IMR-90 (cell line): ENCODE data around the gene SIK3. TPM values are rescaled to one million over a fixed set of nuclear protein-coding genes. Genes with fewer than 3 reads are reported as not detected.
A peak's percentile ranks its signal among the peaks of the same experiment; 100 is the strongest.

Experiments used
- ATAC-seq: fragments of 200-7000 bp; cut with Tn5 transposase; 2 replicates; pipeline ENCODE4 v1.9.1; 2020; ENCODE audit warnings: low read depth, mild to moderate bottlenecking, moderate library complexity
- BruUV-seq: library from RNA; stranded (reverse); fragments of 400-500 nt; replicated peaks from 2 replicates; lab custom pipeline; 2021; lab: Mats Ljungman, UMichigan
- CTCF ChIA-PET: fragments of 300-600 bp; formaldehyde crosslinking; extraction: SDS; loops from one replicate; lab custom pipeline; 2021; ENCODE audit warnings: antibody characterized with exemption; lab: Yijun Ruan, JAX
- POLR2A ChIA-PET: fragments of 300-600 bp; sonication (Branson Sonifier 250); formaldehyde crosslinking; loops from one replicate; lab custom pipeline; 2022; ENCODE audit warnings: antibody characterized with exemption; ENCODE audit not compliant: unreplicated experiment; lab: Charles Lee
- DNase-seq: peaks from one replicate; pipeline ENCODE4 v3.0.0; 2013
- H2AFZ ChIP-seq: replicated peaks from 2 replicates; pipeline ENCODE3; 2013; ENCODE audit warnings: low read length, mild to moderate bottlenecking; ENCODE audit not compliant: poor library complexity
- H2AK5ac ChIP-seq: 2 replicates; pipeline ENCODE4 v1.6.1; 2013; ENCODE audit warnings: low read depth, low read length, inconsistent platforms
- H2AK9ac ChIP-seq: replicated peaks from 2 replicates; pipeline ENCODE3; 2013; ENCODE audit warnings: mild to moderate bottlenecking, low read depth, low read length, moderate library complexity; ENCODE audit not compliant: poor library complexity
- H2BK120ac ChIP-seq: 2 replicates; pipeline ENCODE4 v1.6.1; 2013; ENCODE audit warnings: low read depth, low read length, inconsistent platforms
- H2BK15ac ChIP-seq: 3 replicates; pipeline ENCODE4 v1.6.1; 2013; ENCODE audit warnings: low read depth, low read length, inconsistent platforms
- H2BK20ac ChIP-seq: 2 replicates; pipeline ENCODE4 v1.6.1; 2013; ENCODE audit warnings: low read depth, mild to moderate bottlenecking, inconsistent platforms, low read length, moderate library complexity
- H2BK5ac ChIP-seq: 2 replicates; pipeline ENCODE4 v1.6.1; 2013; ENCODE audit warnings: mild to moderate bottlenecking, low read depth, low read length, inconsistent platforms; ENCODE audit not compliant: poor library complexity, severe bottlenecking
- H3K14ac ChIP-seq: replicated peaks from 2 replicates; pipeline ENCODE4 v1.6.1; 2013; ENCODE audit warnings: low read depth, low read length, inconsistent platforms
- H3K18ac ChIP-seq: 2 replicates; pipeline ENCODE4 v1.6.1; 2013; ENCODE audit warnings: low read depth, low read length, control low read depth
- H3K23ac ChIP-seq: 2 replicates; pipeline ENCODE4 v1.6.1; 2013; ENCODE audit warnings: low read depth, low read length, inconsistent platforms
- H3K27ac ChIP-seq: 2 replicates; pipeline ENCODE4 v1.5.1; 2013; ENCODE audit warnings: mild to moderate bottlenecking, control low read depth, low read length; ENCODE audit not compliant: insufficient read depth
- H3K27me3 ChIP-seq: 2 replicates; pipeline ENCODE4 v1.6.1; 2013; ENCODE audit warnings: low read length; ENCODE audit not compliant: control insufficient read depth, insufficient read depth
- H3K36me3 ChIP-seq: 2 replicates; pipeline ENCODE4 v1.6.1; 2013; ENCODE audit warnings: low read length, mixed read lengths; ENCODE audit not compliant: control insufficient read depth, insufficient read depth
- H3K4ac ChIP-seq: 2 replicates; pipeline ENCODE4 v1.6.1; 2013; ENCODE audit warnings: low read depth, low read length, inconsistent platforms
- H3K4me1 ChIP-seq: 2 replicates; pipeline ENCODE4 v1.6.1; 2013; ENCODE audit warnings: low read length, mixed read lengths; ENCODE audit not compliant: control insufficient read depth, insufficient read depth
- H3K4me2 ChIP-seq: 2 replicates; pipeline ENCODE4 v1.6.1; 2013; ENCODE audit warnings: low read depth, mild to moderate bottlenecking, control low read depth, low read length, moderate library complexity
- H3K4me3 ChIP-seq: 2 replicates; pipeline ENCODE4 v1.5.1; 2013; ENCODE audit warnings: low read depth, mild to moderate bottlenecking, control low read depth, low read length, moderate library complexity; ENCODE audit not compliant: insufficient read depth
- H3K56ac ChIP-seq: 2 replicates; pipeline ENCODE4 v1.6.1; 2013; ENCODE audit warnings: low read length, inconsistent platforms; ENCODE audit not compliant: insufficient read depth; ENCODE audit errors: extremely low read depth
- H3K79me1 ChIP-seq, 2 experiments: 2 replicates each; pipeline ENCODE4 v1.6.1; 2013; ENCODE audit warnings: low read length in 2 of 2, inconsistent platforms in 1 of 2, low read depth in 1 of 2
- H3K9ac ChIP-seq: 2 replicates; pipeline ENCODE4 v1.6.1; 2013; ENCODE audit warnings: low read depth, low read length, control low read depth
- H3K9me1 ChIP-seq: 2 replicates; pipeline ENCODE4 v1.6.1; 2013; ENCODE audit warnings: low read length, inconsistent platforms; ENCODE audit not compliant: insufficient read depth
- H3K9me3 ChIP-seq: 2 replicates; pipeline ENCODE4 v1.6.1; 2013; ENCODE audit warnings: low read length; ENCODE audit not compliant: control insufficient read depth, insufficient read depth
- H4K20me1 ChIP-seq: 2 replicates; pipeline ENCODE4 v1.6.1; 2013; ENCODE audit warnings: low read length, inconsistent platforms; ENCODE audit not compliant: insufficient read depth
- H4K5ac ChIP-seq: 2 replicates; pipeline ENCODE4 v1.6.1; 2013; ENCODE audit warnings: mild to moderate bottlenecking, low read depth, low read length, control low read depth
- H4K8ac ChIP-seq, 2 experiments: 2 replicates each; pipeline ENCODE4 v1.6.1; 2013; ENCODE audit warnings: low read depth in 2 of 2, low read length in 2 of 2, control low read depth in 1 of 2, inconsistent platforms in 1 of 2
- H4K91ac ChIP-seq: 2 replicates; pipeline ENCODE4 v1.6.1; 2013; ENCODE audit warnings: low read depth, low read length, inconsistent platforms; ENCODE audit not compliant: insufficient read depth
- CEBPB ChIP-seq: IDR thresholded peaks from 2 replicates; pipeline ENCODE4 v1.6.1; 2012; ENCODE audit warnings: low read depth, low read length, improper control_type of control experiment
- MAFK ChIP-seq: IDR thresholded peaks from 2 replicates; pipeline ENCODE4 v1.6.1; 2012; ENCODE audit warnings: low read depth, low read length, improper control_type of control experiment
- RFX5 ChIP-seq: IDR thresholded peaks from 2 replicates; pipeline ENCODE4 v1.8.0; 2012; ENCODE audit warnings: low read depth, mild to moderate bottlenecking, low read length, moderate library complexity
- WGBS, 2 experiments: methylation state at CpG; one replicate each; pipeline versions ENCODE4 v1.1.5 to v1.1.7; 2013; ENCODE audit warnings: missing lambda C conversion rate in 2 of 2; ENCODE audit not compliant: insufficient read length in 1 of 2; ENCODE audit errors: extremely low coverage in 2 of 2; 5-methylcytosine and 5-hydroxymethylcytosine counted together
- dilution Hi-C: fragments of 300-500 bp; cut with HindIII; formaldehyde crosslinking; loops from one replicate; pipeline ENCODE4 v1.14.3; 2018; ENCODE audit warnings: low sequenced_read_pairs; ENCODE audit not compliant: unreplicated experiment
- in situ Hi-C: fragments of 300-500 bp; cut with MboI; formaldehyde crosslinking; loops from 3 replicates; pipeline ENCODE4 v1.14.3; 2019; ENCODE audit warnings: low sequenced_read_pairs, inconsistent platforms, mixed read lengths
- intact Hi-C: fragments of 100-400 bp; cut with micrococcal nuclease; formaldehyde crosslinking; loops from 2 replicates; pipeline ENCODE4 v1.10.0; 2022
- polyA plus RNA-seq, 3 experiments: library from polyadenylated mRNA; depleted of rRNA; stranded (reverse); fragments of >200 nt; gene quantifications; 2 replicates each; pipeline ENCODE4 v1.2.3, GENCODE V29; 2012; ENCODE audit warnings: low replicate concordance in 1 of 3
- total RNA-seq: library from RNA; depleted of rRNA; stranded (reverse); fragments of >200 nt; gene quantifications from 2 replicates; pipeline ENCODE4 v1.2.3, GENCODE V29; 2012

SIK3 gene
- total and polyA plus RNA-seq, 2 of the 4 experiments (the other 2 are of a cell fraction): 8.2 to 9.1 TPM

GRCh38 chr11:117064275-117064674 is 34.0 kb downstream of the SIK3 start:
- Histone ChIP-seq H3K36me3 (no peaks in the 10 kb centered on the region), H3K23ac (no peak overlapping the region), H2BK120ac (no peak overlapping the region), H3K18ac (no peak overlapping the region), H3K79me1 (peaks cover 21 to 50% of the 10 kb centered on the region in 2 experiments; a peak in 3 of 4 replicates), H3K4me1 (0 out of 2 replicates have a peak, but pooled peaks cover 2% of the 10 kb centered on the region), H3K9me1 (no peaks in the 10 kb centered on the region), H2BK20ac (no peak overlapping the region), H2AFZ (no peak overlapping the region), H2BK5ac (no peak overlapping the region), H4K20me1 (peaks cover 19% of the 10 kb centered on the region; the same call in 1 of the 2 replicates), H3K4me3 (no peak overlapping the region), H3K4ac (no peak overlapping the region), H2AK5ac (no peak overlapping the region), H2AK9ac (no peak overlapping the region), H2BK15ac (no peak overlapping the region), H3K27me3 (no peaks in the 10 kb centered on the region), H4K91ac (no peak overlapping the region), H3K9me3 (no peaks in the 10 kb centered on the region), H3K4me2 (no peak overlapping the region), H4K5ac (no peak overlapping the region), H3K14ac (no peak overlapping the region), H3K56ac (no peak overlapping the region), H3K9ac (no peak overlapping the region), H3K27ac (no peak overlapping the region), H4K8ac (no peak overlapping the region)
- in situ Hi-C loops (no loop called here), dilution Hi-C loops (no loop called here), intact Hi-C loops (no loop called here)
- ChIA-PET CTCF (no interaction called here), POLR2A (no interaction called here)
- WGBS, 2 experiments: no CpG with 5 or more reads among the region's 1 CpG
- DNase-seq (peak; percentile 68), ATAC-seq (peak; percentile 74)
- BruUV-seq: no TSS peak
- TF ChIP-seq RFX5: no peak
- peak; percentile 84 for TF ChIP-seq MAFK
- TF ChIP-seq CEBPB: peak; percentile 93
